Posterior cingulate gyrus (tissue), 11 donors: ENCODE results near the gene ADRM1.

Source experiments
- DNase-seq, 10 donors: peaks; one replicate each; pipeline versions ENCODE4 v3.0.0 to v3.0.0-alpha.2; 2020 to 2021; ENCODE audit warnings: mixed read lengths in 3 of 10
- intact Hi-C: fragments of 100-400 bp; cut with DNase I; formaldehyde crosslinking; loops from one replicate; pipeline ENCODE4 v1.15.1; 2023

ADRM1 gene

GRCh38 chr20:62334881-62335280, 32.1 kb downstream of the ADRM1 start:
- intact Hi-C loops = no loop called here
- DNase-seq = no peak

- intact Hi-C loops = no loop called here
- no peak for DNase-seq
Measured at GRCh38 chr20:62335532-62335931, 32.7 kb downstream of the ADRM1 start.

GRCh38 chr20:62336329-62336728, 33.5 kb downstream of the ADRM1 start:
- intact Hi-C loops = no loop called here
- DNase-seq = no peak

- DNase-seq = no peak
- intact Hi-C loops = no loop called here
Measured at GRCh38 chr20:62336775-62337557, 34.2 kb downstream of the ADRM1 start.

GRCh38 chr20:62337558-62338293, 34.9 kb downstream of the ADRM1 start:
- no peak for DNase-seq
- intact Hi-C loops = no loop called here

GRCh38 chr20:62338294-62338620, 35.5 kb downstream of the ADRM1 start:
- no peak for DNase-seq
- intact Hi-C loops = no loop called here

GRCh38 chr20:62339647-62340062, 36.9 kb downstream of the ADRM1 start:
- intact Hi-C loops = no loop called here
- no peak for DNase-seq

GRCh38 chr20:62342910-62343309, 40.1 kb downstream of the ADRM1 start:
- intact Hi-C loops = no loop called here
- no peak for DNase-seq

- no peak for DNase-seq
- intact Hi-C loops = no loop called here
Measured at GRCh38 chr20:62344092-62344491, 41.3 kb downstream of the ADRM1 start.

- no peak for DNase-seq
- intact Hi-C loops = no loop called here
Measured at GRCh38 chr20:62344782-62345181, 42.0 kb downstream of the ADRM1 start.

- DNase-seq = no peak
- intact Hi-C loops = no loop called here
Measured at GRCh38 chr20:62345681-62346370, 43.0 kb downstream of the ADRM1 start.

- no peak for DNase-seq
- intact Hi-C loops = no loop called here
Measured at GRCh38 chr20:62346398-62347150, 43.8 kb downstream of the ADRM1 start.

- DNase-seq = no peak
- intact Hi-C loops = no loop called here
Measured at GRCh38 chr20:62347151-62347404, 44.3 kb downstream of the ADRM1 start.

- DNase-seq = no peak
- intact Hi-C loops = no loop called here
Measured at GRCh38 chr20:62347445-62347844, 44.6 kb downstream of the ADRM1 start.

- intact Hi-C loops = no loop called here
- no peak for DNase-seq
Measured at GRCh38 chr20:62348604-62349003, 45.8 kb downstream of the ADRM1 start.

GRCh38 chr20:62349556-62350097, 46.8 kb downstream of the ADRM1 start:
- no peak for DNase-seq
- intact Hi-C loops = no loop called here

- intact Hi-C loops = no loop called here
- no peak for DNase-seq
Measured at GRCh38 chr20:62350098-62350628, 47.4 kb downstream of the ADRM1 start.

GRCh38 chr20:62350629-62351422, 48.0 kb downstream of the ADRM1 start:
- intact Hi-C loops = no loop called here
- no peak for DNase-seq

- no peak for DNase-seq
- intact Hi-C loops = no loop called here
Measured at GRCh38 chr20:62351469-62352401, 48.9 kb downstream of the ADRM1 start.
